ENCODE data around the gene MAP1B.

The MAP1B gene

DNA sequence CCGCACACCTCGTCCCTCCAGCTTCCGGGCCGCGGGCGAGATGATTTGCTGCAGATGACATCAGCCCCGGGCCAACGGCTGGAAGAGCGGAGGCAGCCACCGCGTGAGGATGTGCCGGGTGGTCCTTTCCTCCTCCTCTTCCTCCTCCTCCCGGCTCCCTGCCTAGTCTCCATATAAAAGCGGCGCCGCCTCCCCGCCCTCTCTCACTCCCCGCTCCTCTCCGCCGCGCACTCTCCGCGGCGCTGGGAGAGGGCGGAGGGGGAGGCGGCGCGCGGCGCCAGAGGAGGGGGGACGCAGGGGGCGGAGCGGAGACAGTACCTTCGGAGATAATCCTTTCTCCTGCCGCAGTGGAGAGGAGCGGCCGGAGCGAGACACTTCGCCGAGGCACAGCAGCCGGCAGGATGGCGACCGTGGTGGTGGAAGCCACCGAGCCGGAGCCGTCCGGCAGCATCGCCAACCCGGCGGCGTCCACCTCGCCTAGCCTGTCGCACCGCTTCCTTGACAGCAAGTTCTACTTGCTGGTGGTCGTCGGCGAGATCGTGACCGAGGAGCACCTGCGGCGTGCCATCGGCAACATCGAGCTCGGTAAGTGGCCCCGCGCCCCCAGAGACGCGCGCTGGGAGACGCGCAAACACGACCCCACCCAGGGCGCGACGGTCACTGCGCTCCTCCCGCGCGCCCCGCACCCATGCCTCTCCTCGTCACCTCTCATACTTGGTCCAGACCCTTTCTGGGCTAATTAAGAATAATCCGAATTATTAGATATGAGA, at the start of gene MAP1B:
Gene MAP1B (plus strand): TSS at position 345 of the 770 bp plus-strand sequence. CDS start 57 bp downstream, at position 402.
- Histone ChIP-seq H3K9me3 (ENCODE audit: control insufficient read depth, low read length) (no peaks in the 10 kb centered on the region), H3K27me3 (ENCODE audit: control insufficient read depth, insufficient read depth, low read length) (peaks cover 31% of the 10 kb centered on the region), H3K9ac (ENCODE audit: low read length) (peak within 1 kb of the TSS; percentile 59), H3K4me1 (ENCODE audit: control insufficient read depth, insufficient read depth, low read length) (no peaks in the 10 kb centered on the region), H3K4me3 (ENCODE audit: low read length) (peak within 1 kb of the TSS; percentile 14), H3K36me3 (ENCODE audit: control insufficient read depth, insufficient read depth, low read length) (no peaks in the 10 kb centered on the region)

DNA sequence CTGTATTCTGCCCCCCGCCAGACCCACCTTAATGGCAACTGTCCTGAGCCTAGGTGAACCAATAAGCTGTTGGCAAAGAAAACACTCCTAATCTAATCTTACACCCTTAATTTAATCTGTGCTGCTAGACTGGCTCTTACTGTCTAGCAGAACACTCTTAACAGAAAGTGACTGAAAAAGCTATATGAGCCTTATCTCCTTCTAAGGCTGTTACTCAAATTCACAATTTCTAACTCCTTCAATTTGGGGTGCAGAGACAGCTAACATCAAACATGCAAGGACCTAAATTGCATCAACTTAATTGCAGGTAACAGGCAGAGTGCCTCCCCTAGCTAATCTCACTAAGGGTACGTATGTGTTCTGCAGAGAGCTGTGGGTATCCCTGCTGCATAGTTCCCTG, 49.5 kb upstream of the MAP1B start:
- no peaks in the 10 kb centered on the region for H3K36me3 ChIP-seq (ENCODE audit: control insufficient read depth, insufficient read depth, low read length)

DNA sequence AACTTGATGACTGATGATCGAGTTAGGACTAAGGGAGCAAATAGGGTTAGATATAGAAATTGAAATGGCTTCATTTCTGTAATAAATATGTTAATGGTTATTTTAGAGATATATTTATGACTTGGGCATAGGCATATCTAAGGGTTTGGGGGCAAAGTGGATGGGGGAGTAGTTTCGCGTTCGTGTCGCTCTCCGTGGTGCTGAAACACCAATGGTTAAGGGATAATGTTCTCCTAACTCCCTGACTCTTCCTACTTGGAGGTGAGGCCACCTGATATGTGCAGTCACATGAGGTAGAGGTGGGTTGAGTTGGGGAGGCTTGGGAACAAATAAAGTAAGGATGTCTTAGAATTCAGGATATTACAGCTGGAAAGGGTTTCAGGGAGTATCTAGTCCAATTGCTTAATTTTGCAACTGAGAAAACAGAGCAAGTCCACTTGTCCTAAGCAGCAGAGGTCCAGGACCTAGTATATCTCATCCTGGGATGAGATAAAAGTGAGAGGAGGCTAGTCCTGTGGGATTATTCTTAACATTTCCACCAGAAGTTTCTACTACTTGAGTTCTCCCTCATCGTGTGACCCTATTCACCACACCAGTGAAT, 44.0 kb upstream of the MAP1B start:
- H3K4me3 ChIP-seq (ENCODE audit: low read length), result no peak overlapping the region
- H3K36me3 ChIP-seq (ENCODE audit: control insufficient read depth, insufficient read depth, low read length), result no peaks in the 10 kb centered on the region
- no peaks in the 10 kb centered on the region for H3K4me1 ChIP-seq (ENCODE audit: control insufficient read depth, insufficient read depth, low read length)
- H3K27me3 ChIP-seq (ENCODE audit: control insufficient read depth, insufficient read depth, low read length), result peaks cover 4% of the 10 kb centered on the region
- H3K9me3 ChIP-seq (ENCODE audit: control insufficient read depth, low read length), result no peaks in the 10 kb centered on the region
- no peak overlapping the region for H3K9ac ChIP-seq (ENCODE audit: low read length)

More for the DNA sequence above, 49.5 kb upstream of the MAP1B start:
- no peak overlapping the region for H3K9ac ChIP-seq (ENCODE audit: low read length)
- H3K27me3 ChIP-seq (ENCODE audit: control insufficient read depth, insufficient read depth, low read length), result peaks cover 6% of the 10 kb centered on the region
- no peak overlapping the region for H3K4me3 ChIP-seq (ENCODE audit: low read length)
- no peaks in the 10 kb centered on the region for H3K4me1 ChIP-seq (ENCODE audit: control insufficient read depth, insufficient read depth, low read length)
- H3K9me3 ChIP-seq (ENCODE audit: control insufficient read depth, low read length), result no peaks in the 10 kb centered on the region

DNA sequence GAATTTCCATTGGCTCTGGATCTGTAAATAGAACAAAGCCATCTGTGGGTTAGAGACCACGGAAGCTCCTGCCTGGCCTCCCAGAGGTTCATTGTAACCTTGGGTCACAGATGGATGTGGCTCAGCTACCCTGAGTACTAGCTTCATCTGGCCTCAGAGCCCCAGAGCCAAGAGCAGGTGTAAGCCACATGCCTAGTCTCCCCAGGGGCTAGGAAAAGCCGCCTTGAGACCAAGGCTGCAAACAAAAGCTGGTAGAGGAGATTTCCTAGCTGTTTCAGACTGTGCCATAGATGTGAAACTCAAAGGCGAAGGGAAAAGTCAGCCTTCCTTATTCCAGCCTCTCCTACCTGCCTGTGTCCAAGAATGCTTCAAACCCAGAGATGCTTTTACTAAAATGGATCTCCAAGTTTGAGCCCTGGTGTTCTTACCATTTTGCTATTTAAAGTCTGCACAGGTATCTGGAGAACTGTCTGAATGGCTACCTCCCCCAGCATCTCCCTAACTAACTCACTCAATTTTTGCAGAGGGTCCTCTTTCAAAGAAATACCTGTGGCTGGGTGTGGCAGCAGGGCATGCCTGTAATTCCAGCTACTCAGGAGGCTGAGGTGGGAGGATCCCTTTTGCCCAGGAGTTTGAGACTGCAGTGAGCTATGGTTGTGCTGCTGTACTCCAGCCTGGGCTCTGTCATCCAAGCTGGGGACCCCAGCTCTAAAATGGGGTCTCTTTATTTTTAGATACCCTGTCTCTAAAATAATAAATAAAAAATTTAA, 42.3 kb upstream of the MAP1B start:
- no peaks in the 10 kb centered on the region for H3K36me3 ChIP-seq (ENCODE audit: control insufficient read depth, insufficient read depth, low read length)
- no peak overlapping the region for H3K4me3 ChIP-seq (ENCODE audit: low read length)
- H3K9me3 ChIP-seq (ENCODE audit: control insufficient read depth, low read length), result no peaks in the 10 kb centered on the region
- no peaks in the 10 kb centered on the region for H3K27me3 ChIP-seq (ENCODE audit: control insufficient read depth, insufficient read depth, low read length)
- no peaks in the 10 kb centered on the region for H3K4me1 ChIP-seq (ENCODE audit: control insufficient read depth, insufficient read depth, low read length)
- H3K9ac ChIP-seq (ENCODE audit: low read length), result no peak overlapping the region

DNA sequence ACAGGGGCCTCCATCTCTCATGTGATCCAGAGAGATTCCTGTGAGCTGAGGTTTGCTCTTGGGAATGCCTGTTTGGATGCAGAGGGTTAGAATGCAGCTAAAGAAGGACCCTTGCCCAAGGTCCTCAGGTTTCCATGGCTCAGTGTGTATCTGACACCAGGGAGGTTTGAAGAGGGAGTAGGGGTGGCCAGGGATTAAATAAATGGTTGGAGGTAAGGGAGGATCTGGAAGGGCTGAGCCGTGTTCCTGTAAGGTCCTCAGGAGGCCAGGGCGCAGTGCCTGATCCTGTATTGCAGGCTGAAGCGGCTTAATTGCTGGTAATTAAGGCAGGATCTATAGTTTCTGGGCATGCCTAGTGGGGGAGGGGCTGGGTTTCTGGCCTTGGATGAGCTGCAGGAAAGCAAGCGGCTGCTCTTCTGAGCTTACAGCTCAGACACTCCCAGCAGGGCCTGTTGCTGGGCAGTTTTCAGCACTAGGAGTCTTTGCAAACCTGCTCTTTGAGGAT, 41.5 kb upstream of the MAP1B start:
- Histone ChIP-seq H3K4me1 (ENCODE audit: control insufficient read depth, insufficient read depth, low read length) (no peaks in the 10 kb centered on the region), H3K9ac (ENCODE audit: low read length) (no peak overlapping the region), H3K27me3 (ENCODE audit: control insufficient read depth, insufficient read depth, low read length) (no peaks in the 10 kb centered on the region), H3K9me3 (ENCODE audit: control insufficient read depth, low read length) (no peaks in the 10 kb centered on the region), H3K36me3 (ENCODE audit: control insufficient read depth, insufficient read depth, low read length) (no peaks in the 10 kb centered on the region), H3K4me3 (ENCODE audit: low read length) (no peak overlapping the region)

DNA sequence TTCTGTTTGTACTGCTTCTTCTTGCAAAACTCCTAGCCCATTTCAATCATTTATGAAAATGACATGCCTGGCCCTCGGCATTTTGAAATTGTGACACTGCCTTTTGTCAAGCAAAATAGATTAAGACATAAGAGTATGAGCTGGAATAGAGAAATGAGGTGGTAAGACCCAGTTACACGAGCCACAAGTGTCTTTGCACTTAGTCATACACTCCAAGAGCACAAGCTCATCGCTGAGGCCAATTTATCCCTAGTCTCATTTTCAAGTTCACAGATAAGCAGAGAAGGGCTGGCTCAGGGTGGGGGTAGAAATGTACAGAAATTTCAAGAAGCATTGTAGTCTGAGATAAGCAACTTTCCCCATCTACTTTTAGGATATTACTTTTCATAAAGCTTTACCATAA, 40.6 kb upstream of the MAP1B start:
- Histone ChIP-seq H3K9ac (ENCODE audit: low read length) (no peak overlapping the region), H3K27me3 (ENCODE audit: control insufficient read depth, insufficient read depth, low read length) (no peaks in the 10 kb centered on the region), H3K9me3 (ENCODE audit: control insufficient read depth, low read length) (no peaks in the 10 kb centered on the region), H3K4me1 (ENCODE audit: control insufficient read depth, insufficient read depth, low read length) (no peaks in the 10 kb centered on the region), H3K4me3 (ENCODE audit: low read length) (no peak overlapping the region), H3K36me3 (ENCODE audit: control insufficient read depth, insufficient read depth, low read length) (no peaks in the 10 kb centered on the region)

DNA sequence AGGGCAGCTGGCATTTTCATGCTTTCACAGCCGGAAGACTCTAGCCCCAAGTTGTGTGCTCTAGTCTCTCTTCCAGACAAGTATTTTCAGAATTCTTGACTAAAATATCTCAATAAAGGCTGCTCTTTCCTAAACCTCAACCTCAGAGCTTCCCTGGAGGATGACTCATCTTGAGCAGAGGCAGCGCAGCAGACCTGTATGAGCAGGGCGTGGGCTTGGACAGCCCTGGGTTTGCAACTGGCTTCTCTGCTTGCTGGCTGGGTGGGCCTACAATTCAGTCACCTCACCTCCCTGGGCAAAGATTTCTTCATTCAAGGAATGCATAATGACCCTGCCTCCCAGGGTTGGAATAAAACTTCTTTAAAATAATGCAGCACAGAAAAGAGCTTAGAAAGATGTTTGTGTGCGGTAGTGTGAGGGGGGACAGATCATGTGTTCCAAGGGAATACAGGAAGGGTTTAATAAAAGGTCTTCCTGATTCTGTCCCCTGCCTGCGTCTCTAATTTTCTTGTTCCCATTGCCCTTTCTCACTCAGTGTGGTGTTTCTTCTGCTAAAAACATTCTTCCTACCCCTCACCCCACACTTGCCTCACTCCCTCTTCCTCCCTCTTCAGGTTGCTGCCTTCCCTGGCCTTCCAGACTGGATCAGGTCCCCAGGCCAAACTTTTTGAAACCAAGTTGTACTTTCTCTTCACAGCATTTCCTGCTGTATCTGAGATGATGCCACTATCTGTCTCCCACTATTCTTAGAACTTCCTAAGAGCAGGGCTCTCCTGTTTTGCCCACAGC, 39.4 kb upstream of the MAP1B start:
- Histone ChIP-seq H3K9ac (ENCODE audit: low read length) (no peak overlapping the region), H3K4me3 (ENCODE audit: low read length) (no peak overlapping the region), H3K9me3 (ENCODE audit: control insufficient read depth, low read length) (no peaks in the 10 kb centered on the region), H3K27me3 (ENCODE audit: control insufficient read depth, insufficient read depth, low read length) (no peaks in the 10 kb centered on the region), H3K36me3 (ENCODE audit: control insufficient read depth, insufficient read depth, low read length) (no peaks in the 10 kb centered on the region), H3K4me1 (ENCODE audit: control insufficient read depth, insufficient read depth, low read length) (no peaks in the 10 kb centered on the region)

DNA sequence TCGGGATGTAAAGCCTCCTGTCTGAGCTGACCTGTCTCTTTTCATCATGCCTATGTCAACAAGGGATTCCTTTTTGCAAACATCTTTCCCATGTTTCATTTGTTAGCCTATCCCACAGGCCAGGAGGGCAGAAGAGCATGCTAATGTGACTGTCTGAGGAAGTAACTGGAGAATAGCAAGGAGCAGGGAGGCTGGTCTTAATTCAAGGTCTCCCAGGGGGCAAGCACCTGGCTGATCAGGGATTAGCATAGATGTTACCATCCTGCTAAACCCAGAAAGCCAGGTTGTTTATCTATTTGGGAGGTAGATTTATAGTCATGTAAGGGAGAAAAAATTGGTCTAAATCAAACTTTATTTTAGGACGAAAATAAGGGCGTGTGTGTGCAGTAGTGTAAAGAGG, 36.7 kb upstream of the MAP1B start:
- no peaks in the 10 kb centered on the region for H3K36me3 ChIP-seq (ENCODE audit: control insufficient read depth, insufficient read depth, low read length)
- no peak overlapping the region for H3K9ac ChIP-seq (ENCODE audit: low read length)
- H3K27me3 ChIP-seq (ENCODE audit: control insufficient read depth, insufficient read depth, low read length), result no peaks in the 10 kb centered on the region
- no peak overlapping the region for H3K4me3 ChIP-seq (ENCODE audit: low read length)
- no peaks in the 10 kb centered on the region for H3K9me3 ChIP-seq (ENCODE audit: control insufficient read depth, low read length)
- H3K4me1 ChIP-seq (ENCODE audit: control insufficient read depth, insufficient read depth, low read length), result no peaks in the 10 kb centered on the region

DNA sequence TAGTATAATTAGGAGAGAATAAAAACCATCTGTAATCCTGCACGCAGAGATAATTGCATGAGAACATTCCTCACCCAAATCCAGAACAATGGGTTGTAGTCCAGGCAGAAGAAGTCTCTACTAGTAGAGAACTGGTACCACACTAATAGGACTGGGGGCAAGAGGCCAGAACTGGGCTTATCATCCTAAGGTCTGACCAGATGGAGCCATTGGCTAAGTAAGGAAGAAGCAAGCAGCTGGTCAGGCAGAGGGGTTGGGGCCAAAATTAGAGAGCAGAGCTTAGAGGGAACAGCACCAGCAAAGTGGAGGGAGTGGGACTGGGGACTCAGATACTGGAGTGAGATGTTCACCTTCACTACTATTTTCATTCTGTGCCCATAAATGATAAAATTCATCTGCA, 35.4 kb upstream of the MAP1B start:
- no peaks in the 10 kb centered on the region for H3K4me1 ChIP-seq (ENCODE audit: control insufficient read depth, insufficient read depth, low read length)
- no peaks in the 10 kb centered on the region for H3K9me3 ChIP-seq (ENCODE audit: control insufficient read depth, low read length)

DNA sequence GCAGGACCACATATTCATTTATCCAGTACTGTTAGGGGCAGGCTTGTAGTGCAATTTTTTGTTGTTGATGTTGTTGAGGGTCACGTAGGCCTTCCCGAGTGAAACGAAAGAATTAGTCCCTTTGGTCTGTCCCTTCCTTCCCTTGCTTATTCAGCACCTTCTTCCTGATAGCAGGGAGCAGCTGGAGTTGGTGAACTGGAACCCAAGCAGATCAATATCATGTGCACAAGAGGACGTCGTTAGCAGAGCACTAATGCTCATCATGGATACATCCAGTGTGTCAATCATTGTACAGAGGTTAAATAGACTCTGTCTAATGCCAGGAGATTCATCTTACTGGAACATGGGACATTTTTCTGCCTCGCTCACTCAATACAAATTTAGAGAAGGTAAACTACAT, 33.0 kb upstream of the MAP1B start:
- Histone ChIP-seq H3K4me3 (ENCODE audit: low read length) (no peak overlapping the region), H3K36me3 (ENCODE audit: control insufficient read depth, insufficient read depth, low read length) (no peaks in the 10 kb centered on the region), H3K9ac (ENCODE audit: low read length) (no peak overlapping the region), H3K9me3 (ENCODE audit: control insufficient read depth, low read length) (no peaks in the 10 kb centered on the region), H3K4me1 (ENCODE audit: control insufficient read depth, insufficient read depth, low read length) (no peaks in the 10 kb centered on the region), H3K27me3 (ENCODE audit: control insufficient read depth, insufficient read depth, low read length) (no peaks in the 10 kb centered on the region)

More for the DNA sequence above, 35.4 kb upstream of the MAP1B start:
- no peaks in the 10 kb centered on the region for H3K36me3 ChIP-seq (ENCODE audit: control insufficient read depth, insufficient read depth, low read length)
- H3K9ac ChIP-seq (ENCODE audit: low read length), result no peak overlapping the region
- H3K4me3 ChIP-seq (ENCODE audit: low read length), result no peak overlapping the region
- no peaks in the 10 kb centered on the region for H3K27me3 ChIP-seq (ENCODE audit: control insufficient read depth, insufficient read depth, low read length)

DNA sequence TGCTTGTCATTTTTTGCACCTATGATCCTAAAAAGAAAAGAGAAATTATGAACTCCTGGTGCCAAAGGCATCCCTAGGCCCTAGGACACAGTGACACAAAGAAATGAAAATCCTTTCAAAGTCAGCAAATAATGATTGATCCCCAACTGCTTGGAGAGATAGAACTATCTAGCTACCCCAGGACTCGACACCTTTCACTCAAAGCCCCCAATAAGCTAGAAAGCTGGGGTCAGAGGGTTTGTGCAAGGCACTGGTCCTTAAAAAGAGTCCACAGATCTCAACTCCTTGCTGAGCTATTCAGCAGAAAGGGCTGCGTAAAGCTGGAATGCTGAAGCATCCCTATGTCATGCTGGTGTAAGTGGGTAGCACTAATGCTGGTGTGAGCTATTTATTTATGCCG, 31.8 kb upstream of the MAP1B start:
- no peak overlapping the region for H3K9ac ChIP-seq (ENCODE audit: low read length)
- H3K4me1 ChIP-seq (ENCODE audit: control insufficient read depth, insufficient read depth, low read length), result no peaks in the 10 kb centered on the region
- no peaks in the 10 kb centered on the region for H3K36me3 ChIP-seq (ENCODE audit: control insufficient read depth, insufficient read depth, low read length)
- no peak overlapping the region for H3K4me3 ChIP-seq (ENCODE audit: low read length)
- H3K9me3 ChIP-seq (ENCODE audit: control insufficient read depth, low read length), result no peaks in the 10 kb centered on the region
- no peaks in the 10 kb centered on the region for H3K27me3 ChIP-seq (ENCODE audit: control insufficient read depth, insufficient read depth, low read length)
